Measurements from ENCODE around the gene CTNNA1.
"Not testable (repeated sequence)": the region's sequence is repeated elsewhere in the genome, so short reads cannot be mapped to it uniquely, and the experiment has no call there.

The CTNNA1 gene

DNA sequence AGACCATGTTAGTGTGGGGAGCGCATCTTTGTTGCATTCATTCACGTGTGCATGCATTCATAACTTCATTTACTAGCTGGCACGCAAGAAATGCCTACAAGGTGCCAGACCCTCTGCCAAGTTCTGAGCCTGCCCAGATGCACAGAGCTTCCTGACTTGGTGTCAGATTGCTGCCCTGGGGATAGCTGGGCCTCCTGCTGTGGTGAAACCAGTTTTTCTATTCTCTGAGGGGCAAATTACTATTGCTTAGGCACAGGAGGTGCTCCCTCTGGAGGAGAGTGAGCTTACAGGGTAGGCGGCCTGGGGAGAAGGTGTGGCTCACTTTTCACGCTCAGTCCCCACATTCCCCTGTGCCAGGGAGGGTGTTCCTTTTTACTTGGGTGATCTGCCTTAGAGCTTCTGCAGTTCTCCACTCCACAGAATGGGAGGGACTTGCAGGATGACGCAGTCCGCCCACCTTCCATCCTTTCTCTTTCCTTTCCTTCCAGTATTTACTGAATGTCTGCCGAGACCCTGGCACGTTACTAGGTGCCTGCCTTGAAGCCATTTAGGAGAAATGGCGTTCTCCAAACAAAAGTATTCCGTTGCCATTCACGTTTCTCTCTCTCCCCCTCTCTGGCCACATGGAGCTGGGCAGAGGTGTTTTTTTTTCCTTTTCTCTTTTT lies 27.9 kb upstream of the CTNNA1 start:
- peak; percentile 68 for DNase-seq (ENCODE audit: low spot score)

DNA sequence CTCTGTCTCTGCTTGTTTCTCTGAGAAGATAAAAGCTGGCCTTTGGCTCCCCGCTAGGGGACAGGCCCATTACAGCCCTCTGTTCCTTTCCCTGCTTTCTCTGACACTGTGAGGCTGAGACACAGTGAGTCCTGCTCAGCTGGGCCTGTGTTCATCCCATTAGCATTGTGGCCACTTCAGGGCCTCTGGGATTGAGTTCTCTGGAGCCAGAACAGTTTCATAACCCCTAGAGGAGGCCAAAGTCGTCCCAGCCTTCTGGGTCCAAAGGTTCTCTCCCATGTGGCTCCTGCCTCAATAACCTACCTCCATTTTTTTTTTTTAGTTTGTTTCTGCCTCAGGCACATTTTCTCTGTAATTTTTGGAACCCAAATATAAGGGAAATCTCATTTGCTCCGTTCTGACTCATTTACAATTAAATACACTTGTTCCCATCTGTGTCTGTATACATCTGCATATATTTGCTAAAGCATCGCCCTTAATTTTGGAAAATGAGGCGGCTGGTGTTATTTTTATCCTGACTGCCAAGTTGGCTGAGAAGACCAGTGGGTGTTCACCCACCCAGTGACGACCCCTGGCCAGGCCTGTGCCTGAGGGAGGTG lies 27.3 kb upstream of the CTNNA1 start:
- no peak for DNase-seq (ENCODE audit: low spot score)

- DNase-seq (ENCODE audit: low spot score): no peak
Observed at GRCh38 chr5:138726848-138727247, 26.4 kb upstream of the CTNNA1 start.

- DNase-seq (ENCODE audit: low spot score): not testable (repeated sequence)
Observed at GRCh38 chr5:138730496-138730895, 22.7 kb upstream of the CTNNA1 start.

- DNase-seq (ENCODE audit: low spot score): no peak
Observed at GRCh38 chr5:138732466-138732865, 20.8 kb upstream of the CTNNA1 start.

DNA sequence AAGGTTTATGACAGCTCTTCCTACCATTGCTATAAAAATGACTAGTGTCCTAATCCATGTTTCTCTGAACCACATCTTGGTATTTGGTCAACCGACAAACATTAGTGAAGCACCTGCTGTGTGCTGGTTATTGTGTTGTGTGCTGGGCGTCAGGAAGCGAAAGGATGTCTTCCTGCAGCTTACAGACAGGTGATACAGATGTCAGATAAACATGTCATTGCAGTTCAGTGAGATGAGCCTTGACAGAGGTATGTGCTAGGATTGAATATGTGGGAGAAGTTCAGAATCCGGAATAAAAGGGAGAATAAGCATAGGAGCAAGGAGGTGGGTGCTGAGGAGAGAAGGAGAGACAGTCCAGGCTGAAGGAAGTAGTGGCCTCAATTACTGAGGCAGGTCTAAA lies 20.3 kb upstream of the CTNNA1 start:
- DNase-seq (ENCODE audit: low spot score): no peak

DNA sequence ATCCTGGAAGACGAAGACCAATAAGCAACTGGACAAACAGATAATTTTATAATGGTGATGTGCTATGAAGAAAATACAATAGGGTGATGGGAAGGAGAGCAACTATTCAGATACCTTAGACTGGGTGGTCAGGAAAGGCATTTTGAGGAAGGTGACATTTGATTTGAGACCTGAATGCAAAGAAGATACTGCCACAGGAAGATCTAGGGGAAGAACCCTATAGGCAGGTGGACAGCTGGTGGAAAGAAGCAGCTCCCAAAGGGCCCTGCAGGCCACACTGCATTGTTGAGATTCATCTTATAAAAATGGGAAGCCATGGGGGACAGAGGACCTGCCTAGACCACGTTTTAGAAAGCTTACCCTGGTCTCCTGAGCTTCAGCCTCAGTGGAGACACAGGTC lies 19.7 kb upstream of the CTNNA1 start:
- DNase-seq (ENCODE audit: low spot score): no peak

DNA sequence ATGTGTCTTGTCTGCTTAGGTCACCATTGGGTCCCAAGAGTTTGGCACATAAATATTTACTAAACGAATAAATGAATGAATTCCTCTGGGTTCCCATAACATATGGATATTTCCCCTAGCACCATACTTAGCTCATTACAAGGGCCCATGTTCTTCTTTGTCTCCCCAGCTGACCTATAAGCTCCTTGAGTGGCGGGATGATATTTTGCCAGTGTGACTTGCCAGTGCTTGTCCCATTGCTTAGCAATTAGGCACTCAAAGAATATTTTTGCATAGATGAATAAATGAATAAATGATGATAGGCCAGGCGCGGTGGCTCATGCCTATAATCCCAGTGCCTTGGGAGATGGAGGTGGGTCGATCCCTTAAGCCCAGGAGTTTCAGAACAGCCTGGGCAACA lies 16.9 kb upstream of the CTNNA1 start:
- DNase-seq (ENCODE audit: low spot score): no peak

- peak; percentile 78 for DNase-seq (ENCODE audit: low spot score)
Observed at GRCh38 chr5:138737494-138738265, 15.5 kb upstream of the CTNNA1 start.

DNA sequence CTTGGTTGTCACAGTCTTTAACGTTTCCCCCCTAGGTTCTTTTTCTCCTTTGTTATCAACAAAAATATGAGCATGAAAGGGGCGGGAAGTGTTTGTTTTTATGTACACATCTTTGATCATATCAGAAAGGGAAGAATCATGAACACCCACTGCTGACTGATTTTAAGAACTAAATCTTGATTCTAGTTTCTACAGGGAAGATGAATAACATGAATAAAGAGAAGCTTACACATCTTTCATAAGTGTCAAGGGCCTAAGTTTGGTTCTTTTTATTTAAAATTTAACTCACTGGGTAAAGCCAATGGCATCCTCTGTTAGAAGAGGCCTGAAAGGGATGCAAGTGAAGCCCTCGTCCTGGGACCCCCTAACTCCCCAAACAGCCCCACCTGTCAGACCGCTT lies 14.8 kb upstream of the CTNNA1 start:
- no peak for DNase-seq (ENCODE audit: low spot score)

DNA sequence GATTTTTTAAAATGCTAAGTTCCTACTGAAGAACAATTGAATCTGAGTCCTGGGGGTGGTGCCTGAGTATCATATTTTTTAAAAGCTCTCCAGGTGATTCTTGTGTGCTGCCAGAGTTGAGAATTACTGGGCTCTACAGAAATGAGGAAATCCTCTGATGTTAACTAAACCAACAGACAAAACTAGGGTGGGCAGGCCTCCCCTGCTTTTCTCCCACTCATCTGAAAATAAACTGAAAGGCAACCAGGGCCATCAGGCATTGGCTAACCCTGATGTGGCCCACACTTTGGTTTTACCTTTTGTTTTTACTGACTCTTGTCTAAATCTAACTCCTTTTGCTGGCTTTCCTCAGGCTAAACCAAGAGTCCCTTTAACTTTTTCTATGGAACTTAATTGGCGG lies 13.3 kb upstream of the CTNNA1 start:
- no peak for DNase-seq (ENCODE audit: low spot score)

DNA sequence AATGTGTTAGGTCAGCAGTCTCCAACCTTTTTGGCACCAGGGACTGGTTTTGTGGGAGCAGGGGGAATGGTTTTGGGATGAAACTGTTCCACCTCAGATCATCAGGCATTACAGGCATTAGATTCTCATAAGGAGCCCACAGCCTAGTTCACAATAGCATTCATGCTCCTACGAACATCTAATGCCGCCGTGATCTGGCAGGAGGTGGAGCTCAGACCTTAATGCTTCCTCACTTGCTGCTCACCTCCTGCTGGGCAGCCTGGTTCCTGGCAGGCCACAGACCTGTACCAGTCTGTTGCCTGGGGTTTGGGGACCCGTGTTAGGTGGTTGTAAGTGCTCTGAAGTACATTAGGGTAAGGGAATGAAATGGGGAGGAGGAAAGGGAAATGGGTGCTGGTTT lies 9.7 kb upstream of the CTNNA1 start:
- no peak for DNase-seq (ENCODE audit: low spot score)

DNA sequence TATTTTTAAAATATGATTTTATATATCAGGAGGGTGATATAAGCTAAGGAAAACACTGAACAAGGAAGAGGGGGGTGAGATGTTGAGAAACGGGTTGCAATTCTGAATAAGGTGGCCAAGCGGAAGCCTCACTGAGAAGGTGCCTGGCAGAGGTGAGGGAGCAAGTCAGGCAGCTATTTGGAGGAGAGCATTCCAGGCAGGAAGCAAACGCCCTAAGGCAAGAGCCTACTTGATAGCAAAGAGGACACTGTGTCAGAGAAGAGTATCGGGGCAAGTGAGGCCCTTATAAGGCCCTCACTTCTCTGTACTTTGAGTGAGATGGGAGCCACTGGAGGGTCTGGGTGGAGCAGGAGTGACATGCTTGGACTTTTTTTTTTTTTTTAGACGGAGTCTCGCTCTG lies 8.0 kb upstream of the CTNNA1 start:
- no peak for DNase-seq (ENCODE audit: low spot score)

- DNase-seq (ENCODE audit: low spot score): no peak
Observed at GRCh38 chr5:138748630-138749081, 4.6 kb upstream of the CTNNA1 start.

- DNase-seq (ENCODE audit: low spot score): not testable (repeated sequence)
Observed at GRCh38 chr5:138751344-138751743, 1.9 kb upstream of the CTNNA1 start.

- peak; percentile 42 for DNase-seq (ENCODE audit: low spot score)
Observed at GRCh38 chr5:138752341-138752950, 779 bp upstream of the CTNNA1 start.

DNA sequence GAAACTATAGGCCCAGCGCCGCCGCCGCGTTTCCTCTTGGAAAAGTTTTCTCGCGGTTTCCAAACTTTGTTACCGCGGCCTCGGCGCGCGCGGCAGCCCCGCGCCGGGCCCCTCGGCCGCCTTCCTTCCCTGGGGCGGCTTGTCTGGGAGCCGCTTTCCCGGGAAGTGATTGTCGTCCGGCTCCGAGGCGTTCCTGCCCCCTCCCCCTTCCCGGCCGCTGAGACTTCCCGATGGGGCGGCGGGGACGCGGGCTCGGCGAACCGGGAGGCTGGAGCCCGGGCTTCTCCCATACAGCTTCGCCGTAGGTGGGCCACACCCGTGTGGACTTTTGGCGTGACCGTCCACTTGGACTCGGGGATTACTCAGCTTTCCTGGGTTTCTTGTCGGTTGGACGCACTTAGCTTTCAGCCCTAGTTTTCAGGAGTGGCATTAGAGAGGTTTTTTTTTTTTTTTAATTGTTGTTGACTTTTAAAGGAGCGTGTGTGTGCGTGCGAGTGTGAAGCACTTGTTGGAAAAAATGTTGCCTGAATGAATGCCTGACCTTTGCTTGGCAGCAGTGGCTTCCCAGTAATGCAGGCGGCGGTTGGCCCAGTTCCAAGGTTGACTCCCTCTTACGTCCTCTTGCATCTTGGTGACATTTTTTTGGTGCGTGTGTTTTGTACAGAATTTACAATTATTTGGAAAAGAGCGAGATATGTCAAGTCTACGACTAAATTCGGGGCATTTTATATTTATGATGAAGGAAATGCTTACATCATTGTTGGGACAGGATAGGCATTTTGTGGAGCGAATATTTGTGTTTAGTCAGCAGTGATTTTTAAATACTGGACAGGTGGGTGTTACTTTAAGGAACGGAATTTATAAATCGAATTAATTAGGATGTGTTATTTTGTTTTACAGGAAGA lies 821 bp downstream of the CTNNA1 start:
- peak; percentile 90 for DNase-seq (ENCODE audit: low spot score)

GRCh38 chr5:138754699-138755057 lies 1.5 kb downstream of the CTNNA1 start:
- peak; percentile 80 for DNase-seq (ENCODE audit: low spot score)

DNA sequence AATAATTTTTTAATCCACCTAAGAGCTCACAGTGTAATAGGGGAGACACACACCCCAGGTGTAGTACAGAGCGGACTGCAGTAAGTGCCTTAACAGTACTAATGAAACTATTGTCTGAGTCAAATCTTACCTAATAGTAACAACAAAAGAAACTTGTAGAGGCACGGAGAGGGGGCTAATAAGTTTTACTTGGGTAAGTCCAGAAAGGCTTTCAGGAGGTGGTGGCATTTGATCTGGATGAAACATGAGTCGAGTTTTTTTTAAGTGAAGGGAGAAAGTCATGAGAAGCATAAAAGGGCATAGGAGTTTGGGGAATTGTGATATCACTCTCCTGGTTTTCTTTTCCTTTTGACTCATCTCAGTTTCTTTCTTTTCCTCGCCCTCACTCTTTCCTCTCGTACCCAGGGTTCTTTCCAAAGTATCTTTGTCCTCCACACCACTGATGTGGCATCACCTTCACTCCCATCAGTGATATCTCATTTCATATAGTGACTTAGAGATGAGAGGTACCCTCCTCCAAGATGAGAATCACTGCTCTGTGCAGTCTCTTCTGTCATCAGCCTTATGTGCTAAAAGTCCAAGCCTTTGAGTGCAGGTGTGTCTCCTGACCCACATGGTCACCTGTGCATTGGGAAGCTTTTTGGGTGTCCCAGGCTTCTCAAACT lies 2.0 kb downstream of the CTNNA1 start:
- DNase-seq (ENCODE audit: low spot score): no peak

DNA sequence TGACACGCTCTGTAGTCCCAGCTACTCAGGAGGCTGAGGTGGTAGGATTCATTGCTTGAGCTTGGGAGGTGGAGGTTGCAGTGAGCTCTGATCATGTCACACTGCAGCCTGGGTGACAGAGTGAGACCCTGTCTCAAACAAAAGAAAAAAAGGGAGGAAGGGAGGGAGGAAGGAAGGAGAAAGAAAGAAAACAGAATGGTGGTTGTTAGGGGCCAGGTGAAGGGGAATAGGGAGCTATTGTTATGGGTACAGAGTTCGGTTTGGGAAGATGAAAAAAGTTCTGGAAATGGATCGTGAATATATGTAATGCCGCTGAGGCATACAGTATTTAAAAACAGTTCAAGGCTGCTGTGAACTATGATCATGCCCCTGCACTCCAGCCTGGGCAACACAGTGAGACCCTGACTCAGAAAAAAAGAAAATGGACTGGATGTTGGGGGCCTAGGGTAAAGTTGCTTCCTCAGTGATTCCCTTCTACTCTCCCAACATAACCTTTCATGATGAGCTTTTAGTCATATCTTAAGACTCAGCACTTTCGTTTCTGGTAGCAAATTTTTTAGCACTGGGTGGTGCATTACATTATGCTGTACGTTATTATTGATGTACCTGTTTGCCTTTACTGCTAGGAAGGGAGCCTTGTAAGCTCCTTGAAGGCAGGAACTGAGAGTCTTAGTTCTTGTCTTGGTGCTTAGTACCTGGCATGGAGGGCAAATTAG lies 4.0 kb downstream of the CTNNA1 start:
- DNase-seq (ENCODE audit: low spot score): no peak
